ENCODE data around the gene NAV3. TPM values are rescaled to one million over a fixed set of nuclear protein-coding genes. Genes with fewer than 3 reads are reported as not detected.

NAV3 gene
- total RNA-seq, 1 donor: under 0.01 TPM

DNA sequence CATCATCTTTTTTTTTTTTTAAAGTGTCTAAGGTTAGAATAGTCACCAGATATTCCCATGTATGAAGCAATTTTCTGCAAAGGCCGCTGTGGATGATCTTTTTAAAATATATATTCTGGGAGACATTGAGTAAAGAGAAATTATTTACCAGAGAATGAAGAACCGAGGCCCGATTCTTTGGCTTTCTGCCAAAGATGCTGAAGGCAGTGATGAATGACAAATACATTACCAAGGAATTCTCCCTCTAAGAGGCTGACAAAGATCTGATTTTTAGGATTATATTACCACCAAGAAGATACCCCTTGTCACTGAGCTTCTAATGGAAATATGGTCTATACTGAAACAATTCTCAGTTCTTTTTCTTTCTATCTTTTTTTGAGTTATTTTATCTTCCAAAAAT is 336.8 kb downstream of the NAV3 start:
- Histone ChIP-seq H3K9me3 (ENCODE audit: low read depth, low read length) (no peaks in the 10 kb centered on the region), H3K4me1 (ENCODE audit: insufficient read depth, low read length) (no peaks in the 10 kb centered on the region), H3K4me3 (ENCODE audit: low read length) (no peak overlapping the region), H3K27me3 (ENCODE audit: insufficient read depth, low read length) (no peaks in the 10 kb centered on the region)

DNA sequence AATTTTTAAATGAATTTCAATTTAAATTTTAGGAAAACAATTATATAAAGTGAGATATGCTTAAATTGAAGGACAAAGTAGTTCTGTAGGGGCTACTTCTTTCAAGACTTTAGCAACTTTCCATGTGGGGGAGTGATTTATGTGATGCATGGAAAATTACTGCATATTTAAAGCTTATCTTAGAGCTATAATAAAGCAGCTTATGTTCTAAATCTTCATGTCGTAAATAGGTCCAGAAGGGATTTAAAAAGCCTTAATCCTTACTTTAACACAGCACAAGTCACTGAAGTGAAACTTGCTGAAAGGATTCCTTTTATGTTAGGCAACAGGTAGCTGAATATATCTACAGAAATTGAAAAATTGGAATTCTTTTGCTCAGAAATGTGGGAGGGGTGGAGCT is 340.4 kb downstream of the NAV3 start:
- no peaks in the 10 kb centered on the region for H3K4me1 ChIP-seq (ENCODE audit: insufficient read depth, low read length)
- H3K27me3 ChIP-seq (ENCODE audit: insufficient read depth, low read length): no peaks in the 10 kb centered on the region
- no peak overlapping the region for H3K4me3 ChIP-seq (ENCODE audit: low read length)
- H3K9me3 ChIP-seq (ENCODE audit: low read depth, low read length): no peaks in the 10 kb centered on the region

DNA sequence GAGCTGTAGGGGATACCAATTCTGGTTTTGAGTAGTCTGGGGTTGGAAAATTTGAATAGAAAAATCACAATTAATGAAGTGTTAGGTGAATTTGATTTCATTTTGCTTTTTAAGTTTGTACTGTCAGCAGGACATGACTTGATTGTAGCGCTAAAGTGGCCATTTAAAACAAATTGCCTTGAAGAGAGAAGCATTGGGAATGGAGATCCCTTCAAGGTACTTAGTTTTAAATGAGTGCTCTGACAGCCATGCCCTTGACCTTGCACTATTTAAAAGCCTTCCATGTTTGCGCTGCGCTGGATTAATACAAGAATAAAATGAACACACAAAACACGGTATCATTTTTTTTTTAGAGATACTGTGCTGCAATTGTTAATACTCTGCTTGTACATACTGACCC is 345.9 kb downstream of the NAV3 start:
- Histone ChIP-seq H3K4me1 (ENCODE audit: insufficient read depth, low read length) (no peaks in the 10 kb centered on the region), H3K9me3 (ENCODE audit: low read depth, low read length) (no peaks in the 10 kb centered on the region), H3K27me3 (ENCODE audit: insufficient read depth, low read length) (no peaks in the 10 kb centered on the region), H3K4me3 (ENCODE audit: low read length) (no peak overlapping the region)

DNA sequence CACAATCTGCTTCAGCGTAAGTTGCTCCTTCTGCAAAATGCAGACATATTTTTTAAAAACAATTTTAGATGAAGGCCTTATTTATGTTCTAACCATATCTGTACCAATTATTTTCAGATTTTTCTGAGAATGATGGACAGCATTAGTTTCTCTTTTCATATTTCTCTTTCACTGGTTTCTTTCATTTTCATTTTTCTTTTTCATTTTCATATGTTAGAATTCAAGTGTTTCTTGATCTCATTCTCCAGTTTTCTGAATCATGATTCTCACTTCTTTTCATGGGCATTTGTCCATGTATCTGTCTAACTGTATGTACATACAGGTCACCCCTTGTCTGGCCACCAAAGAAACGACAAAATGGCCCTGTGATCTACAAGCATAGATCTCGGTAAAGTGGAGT is 346.6 kb downstream of the NAV3 start:
- Histone ChIP-seq H3K9me3 (ENCODE audit: low read depth, low read length) (no peaks in the 10 kb centered on the region), H3K4me3 (ENCODE audit: low read length) (no peak overlapping the region), H3K4me1 (ENCODE audit: insufficient read depth, low read length) (no peaks in the 10 kb centered on the region), H3K27me3 (ENCODE audit: insufficient read depth, low read length) (no peaks in the 10 kb centered on the region)

DNA sequence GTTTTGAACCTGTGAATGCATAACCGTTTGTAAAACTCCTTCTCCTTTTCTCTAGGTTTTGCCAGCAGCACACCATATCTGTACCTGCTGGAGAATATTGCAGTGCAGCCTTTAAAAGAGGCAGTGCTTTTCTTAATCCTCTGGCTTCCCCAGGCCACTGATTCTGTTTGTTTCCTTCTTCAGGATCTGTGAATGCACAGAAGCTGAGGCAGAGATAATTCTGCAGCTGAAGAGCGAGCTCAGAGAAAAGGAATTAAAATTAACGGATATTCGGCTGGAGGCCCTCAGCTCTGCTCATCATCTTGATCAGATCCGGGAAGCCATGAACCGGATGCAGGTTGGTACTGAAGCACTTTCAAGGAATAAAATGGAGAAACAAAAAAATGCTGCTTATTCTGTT is 348.7 kb downstream of the NAV3 start:
- Histone ChIP-seq H3K4me3 (ENCODE audit: low read length) (no peak overlapping the region), H3K4me1 (ENCODE audit: insufficient read depth, low read length) (no peaks in the 10 kb centered on the region), H3K27me3 (ENCODE audit: insufficient read depth, low read length) (no peaks in the 10 kb centered on the region)

DNA sequence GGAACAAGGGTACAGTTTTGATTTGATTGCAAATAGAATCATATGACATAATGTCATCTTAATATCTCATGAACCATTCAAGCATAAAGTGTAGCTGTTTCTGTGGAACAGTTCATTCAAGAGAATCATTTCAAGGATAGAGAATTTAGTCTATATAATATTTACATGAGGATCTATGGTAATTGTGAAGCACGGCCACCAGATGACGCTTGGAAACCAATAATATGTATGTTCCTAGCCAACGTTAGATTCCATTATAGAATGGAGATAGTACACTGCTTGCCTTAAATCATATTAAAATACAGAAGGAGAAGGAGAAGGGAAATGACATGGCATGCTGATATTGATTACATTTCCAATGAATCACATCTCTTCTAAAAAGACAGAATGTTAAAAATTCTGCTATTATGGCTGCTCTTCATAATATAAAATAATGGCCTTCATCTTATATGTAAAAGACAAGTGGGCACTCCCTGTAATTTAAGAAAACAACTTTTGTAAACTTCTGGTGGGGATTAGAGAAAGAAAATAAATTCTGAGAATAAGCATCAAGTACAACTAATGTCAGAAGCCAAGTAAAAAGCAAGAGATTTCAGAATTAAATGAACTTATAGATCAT is 351.0 kb downstream of the NAV3 start:
- Histone ChIP-seq H3K9me3 (ENCODE audit: low read depth, low read length) (no peaks in the 10 kb centered on the region), H3K4me1 (ENCODE audit: insufficient read depth, low read length) (no peaks in the 10 kb centered on the region), H3K27me3 (ENCODE audit: insufficient read depth, low read length) (no peaks in the 10 kb centered on the region), H3K4me3 (ENCODE audit: low read length) (no peak overlapping the region)

More for the DNA sequence above, 348.7 kb downstream of the NAV3 start:
- no peaks in the 10 kb centered on the region for H3K9me3 ChIP-seq (ENCODE audit: low read depth, low read length)

DNA sequence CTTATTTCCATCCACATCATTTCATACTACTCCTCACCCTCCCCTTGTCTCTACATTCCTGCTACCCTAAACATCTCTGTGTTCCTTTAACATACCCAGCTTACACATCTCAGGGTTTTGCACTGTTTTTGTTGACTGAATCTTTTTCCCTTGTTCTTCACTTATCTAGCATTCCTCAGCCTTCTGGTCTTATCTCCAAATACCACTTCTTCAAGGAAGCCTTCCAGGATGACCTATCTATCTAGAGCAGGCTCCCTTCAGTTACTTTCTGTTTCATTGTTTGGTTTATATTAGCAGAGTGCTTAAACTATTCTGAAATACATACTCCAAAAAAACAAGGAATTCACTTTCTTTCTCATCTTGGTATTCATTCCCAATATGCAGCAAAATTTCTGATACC is 353.1 kb downstream of the NAV3 start:
- Histone ChIP-seq H3K4me3 (ENCODE audit: low read length) (no peak overlapping the region), H3K9me3 (ENCODE audit: low read depth, low read length) (no peaks in the 10 kb centered on the region), H3K4me1 (ENCODE audit: insufficient read depth, low read length) (no peaks in the 10 kb centered on the region), H3K27me3 (ENCODE audit: insufficient read depth, low read length) (no peaks in the 10 kb centered on the region)

DNA sequence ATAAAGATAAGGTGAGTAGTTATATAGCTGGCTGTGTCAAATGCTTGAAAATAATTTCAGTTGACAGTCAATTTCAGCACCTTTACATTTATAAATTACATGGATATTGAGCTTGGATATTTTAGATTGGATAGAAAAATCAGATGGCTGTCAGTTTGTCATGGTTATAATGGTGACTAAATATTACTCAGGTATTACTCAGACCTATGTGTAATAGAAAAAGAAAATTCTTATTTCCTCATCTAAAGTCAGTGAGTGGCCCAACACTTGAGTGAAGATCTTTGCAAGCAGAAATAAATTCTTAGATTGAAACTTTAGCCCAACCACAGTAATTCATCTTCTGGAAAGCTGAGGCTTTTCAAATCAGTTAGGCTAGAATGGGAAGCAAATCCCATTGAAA is 354.4 kb downstream of the NAV3 start:
- Histone ChIP-seq H3K4me1 (ENCODE audit: insufficient read depth, low read length) (no peaks in the 10 kb centered on the region), H3K9me3 (ENCODE audit: low read depth, low read length) (no peaks in the 10 kb centered on the region), H3K27me3 (ENCODE audit: insufficient read depth, low read length) (no peaks in the 10 kb centered on the region), H3K4me3 (ENCODE audit: low read length) (no peak overlapping the region)

DNA sequence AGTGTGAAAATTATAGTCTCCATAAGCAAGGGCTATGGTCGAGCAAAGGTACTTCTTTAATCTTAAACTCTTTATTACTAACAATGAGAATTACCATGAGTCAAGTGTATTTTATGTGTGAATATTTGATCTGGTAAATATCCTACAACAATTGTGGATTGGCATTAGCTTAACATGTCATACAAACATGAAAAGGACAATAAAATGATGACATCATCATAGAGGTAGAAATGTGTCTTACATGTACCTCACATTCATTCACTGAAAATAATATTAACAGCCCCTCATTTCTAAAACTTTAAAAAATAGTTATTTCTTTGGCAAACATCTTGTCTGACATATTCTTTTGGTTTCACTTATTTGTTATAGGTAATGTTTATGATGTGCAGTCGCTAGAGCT is 355.0 kb downstream of the NAV3 start:
- Histone ChIP-seq H3K4me3 (ENCODE audit: low read length) (no peak overlapping the region), H3K9me3 (ENCODE audit: low read depth, low read length) (no peaks in the 10 kb centered on the region), H3K4me1 (ENCODE audit: insufficient read depth, low read length) (no peaks in the 10 kb centered on the region), H3K27me3 (ENCODE audit: insufficient read depth, low read length) (no peaks in the 10 kb centered on the region)

DNA sequence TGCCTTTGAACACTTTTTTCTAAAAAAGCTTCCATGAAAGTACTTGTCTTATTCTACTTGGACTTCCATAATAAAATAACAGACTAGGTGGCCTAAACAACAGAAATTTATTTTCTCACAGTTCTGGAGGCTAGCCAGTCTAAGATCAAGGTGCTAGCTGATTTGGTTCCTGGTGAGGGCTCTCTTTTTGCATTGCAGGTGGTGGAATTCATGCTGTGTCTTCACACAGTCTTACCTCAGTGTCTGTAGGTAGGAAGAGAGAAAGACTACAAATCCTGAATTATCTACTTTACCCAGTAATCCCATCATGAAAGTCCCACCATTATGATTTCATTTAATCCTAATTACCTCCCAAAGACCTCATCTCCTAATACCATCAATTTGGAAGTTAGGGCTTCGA is 356.0 kb downstream of the NAV3 start:
- Histone ChIP-seq H3K27me3 (ENCODE audit: insufficient read depth, low read length) (no peaks in the 10 kb centered on the region), H3K4me1 (ENCODE audit: insufficient read depth, low read length) (no peaks in the 10 kb centered on the region), H3K4me3 (ENCODE audit: low read length) (no peak overlapping the region), H3K9me3 (ENCODE audit: low read depth, low read length) (no peaks in the 10 kb centered on the region)

DNA sequence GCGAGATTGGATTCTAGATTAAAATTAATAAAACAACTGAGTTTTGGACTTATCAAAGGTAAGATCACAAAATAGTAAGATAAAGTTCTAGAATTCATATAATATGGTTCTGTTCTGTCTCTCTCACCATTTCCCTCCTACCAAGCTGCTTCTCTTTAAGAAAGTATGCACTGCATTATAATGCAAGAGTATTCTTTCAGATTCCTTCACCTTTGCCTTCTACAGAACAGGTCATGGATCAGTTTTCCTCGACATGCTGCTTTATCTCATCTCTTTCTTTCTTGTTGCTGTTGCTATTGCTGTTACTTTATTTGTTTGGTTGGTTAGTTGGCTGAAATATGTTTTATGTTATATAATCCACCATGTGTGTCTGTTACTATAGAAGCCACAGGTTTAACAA is 357.0 kb downstream of the NAV3 start:
- H3K27me3 ChIP-seq (ENCODE audit: insufficient read depth, low read length): no peaks in the 10 kb centered on the region
- H3K4me3 ChIP-seq (ENCODE audit: low read length): no peak overlapping the region
- H3K9me3 ChIP-seq (ENCODE audit: low read depth, low read length): no peaks in the 10 kb centered on the region
- no peaks in the 10 kb centered on the region for H3K4me1 ChIP-seq (ENCODE audit: insufficient read depth, low read length)

DNA sequence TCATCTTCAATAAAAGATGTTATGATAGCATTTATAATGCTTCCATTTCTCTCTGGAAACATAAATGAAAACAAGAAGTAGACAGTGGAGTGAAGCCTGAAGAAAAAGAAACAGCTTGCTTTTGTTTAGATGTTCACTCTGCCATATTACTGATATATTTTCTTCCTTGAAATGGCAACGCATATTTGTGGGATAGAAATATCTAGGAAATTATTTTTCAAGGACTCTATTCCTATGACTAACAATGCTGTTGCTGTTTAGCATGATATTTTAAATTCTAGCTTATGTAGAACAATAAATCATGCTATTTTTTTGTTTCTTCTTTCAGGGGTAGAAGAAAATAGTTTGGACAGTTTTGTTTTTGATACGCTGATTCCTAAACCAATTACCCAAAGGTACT is 359.0 kb downstream of the NAV3 start:
- no peaks in the 10 kb centered on the region for H3K9me3 ChIP-seq (ENCODE audit: low read depth, low read length)
- no peak overlapping the region for H3K4me3 ChIP-seq (ENCODE audit: low read length)
- no peaks in the 10 kb centered on the region for H3K4me1 ChIP-seq (ENCODE audit: insufficient read depth, low read length)
- no peaks in the 10 kb centered on the region for H3K27me3 ChIP-seq (ENCODE audit: insufficient read depth, low read length)

DNA sequence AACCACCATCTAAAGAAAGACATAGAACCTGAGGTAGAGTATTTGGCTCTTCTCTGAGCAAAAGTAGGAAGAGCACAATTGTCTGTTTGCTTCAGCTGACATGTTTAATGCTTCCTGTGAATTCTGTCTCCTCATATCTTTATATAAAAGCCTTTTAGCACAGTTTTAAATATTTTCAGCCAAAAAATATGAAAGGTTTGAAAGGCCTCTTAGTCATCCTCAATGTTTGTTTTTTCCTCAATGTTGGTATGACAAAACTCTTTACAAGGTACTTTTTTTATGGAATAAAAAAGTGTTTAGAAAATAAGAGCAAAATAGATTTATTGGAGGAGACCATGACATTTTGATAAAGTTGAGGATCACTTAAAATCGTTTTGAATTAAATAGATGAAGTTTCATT is 360.9 kb downstream of the NAV3 start:
- Histone ChIP-seq H3K9me3 (ENCODE audit: low read depth, low read length) (no peaks in the 10 kb centered on the region), H3K4me1 (ENCODE audit: insufficient read depth, low read length) (no peaks in the 10 kb centered on the region), H3K27me3 (ENCODE audit: insufficient read depth, low read length) (no peaks in the 10 kb centered on the region), H3K4me3 (ENCODE audit: low read length) (no peak overlapping the region)

DNA sequence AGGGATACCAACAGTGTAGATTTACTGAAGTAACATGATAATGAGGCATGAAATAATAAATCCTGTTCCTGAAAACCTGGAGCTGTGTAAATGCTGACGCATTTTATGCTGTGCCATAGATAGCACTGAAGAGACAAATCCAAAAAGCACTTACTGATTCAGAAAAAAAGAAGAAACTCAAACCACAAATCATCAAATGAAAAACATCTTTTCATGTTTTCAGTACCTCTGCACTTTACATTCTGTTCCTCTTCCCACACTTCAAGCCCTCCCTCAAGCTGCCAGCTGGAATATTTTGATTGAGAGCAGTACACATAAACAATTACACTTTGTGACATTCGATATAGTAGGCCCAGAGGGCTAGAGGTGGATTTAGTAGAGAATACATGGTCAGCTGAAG is 362.3 kb downstream of the NAV3 start:
- Histone ChIP-seq H3K4me1 (ENCODE audit: insufficient read depth, low read length) (no peaks in the 10 kb centered on the region), H3K4me3 (ENCODE audit: low read length) (no peak overlapping the region), H3K27me3 (ENCODE audit: insufficient read depth, low read length) (no peaks in the 10 kb centered on the region), H3K9me3 (ENCODE audit: low read depth, low read length) (no peaks in the 10 kb centered on the region)

DNA sequence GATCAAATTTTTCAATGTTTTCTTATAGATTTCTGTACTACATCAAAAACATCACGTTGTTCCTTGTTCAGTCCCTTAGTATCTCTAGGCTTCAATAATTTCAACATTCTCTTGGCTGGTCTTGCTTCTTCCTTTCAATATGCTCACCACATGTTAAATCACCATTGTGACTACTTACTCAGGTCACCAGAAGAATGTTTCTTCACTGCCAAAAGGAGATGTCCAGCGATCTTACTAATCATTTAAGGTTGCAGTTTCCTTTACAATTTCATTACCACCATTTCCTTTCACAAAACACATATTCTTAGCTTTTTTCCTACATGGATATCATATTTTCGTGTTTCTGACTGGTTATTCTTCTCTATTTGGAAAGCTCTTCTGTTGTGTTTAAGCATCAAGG is 363.8 kb downstream of the NAV3 start:
- Histone ChIP-seq H3K27me3 (ENCODE audit: insufficient read depth, low read length) (no peaks in the 10 kb centered on the region), H3K4me3 (ENCODE audit: low read length) (no peak overlapping the region), H3K4me1 (ENCODE audit: insufficient read depth, low read length) (no peaks in the 10 kb centered on the region), H3K9me3 (ENCODE audit: low read depth, low read length) (no peaks in the 10 kb centered on the region)

DNA sequence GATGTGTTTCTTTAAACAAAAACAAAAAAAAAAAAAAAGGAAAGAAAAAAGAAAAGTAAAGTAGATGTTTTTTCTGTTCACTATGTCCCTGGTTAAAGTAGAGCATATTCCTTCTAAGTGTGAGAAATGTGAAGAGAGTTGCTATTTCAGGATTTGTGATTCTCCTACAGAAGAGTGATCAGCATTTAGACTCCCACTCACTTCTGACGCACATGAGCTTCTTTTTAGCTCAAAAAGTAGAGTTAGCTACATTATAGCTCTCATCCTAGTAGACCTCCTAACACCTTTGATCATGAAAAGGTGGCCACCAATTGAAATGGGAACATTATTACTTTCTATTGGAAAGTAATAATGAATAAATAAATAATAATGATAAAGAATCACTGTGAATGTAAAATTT is 368.2 kb downstream of the NAV3 start:
- no peaks in the 10 kb centered on the region for H3K27me3 ChIP-seq (ENCODE audit: insufficient read depth, low read length)
- H3K4me3 ChIP-seq (ENCODE audit: low read length): no peak overlapping the region
- no peaks in the 10 kb centered on the region for H3K9me3 ChIP-seq (ENCODE audit: low read depth, low read length)
- H3K4me1 ChIP-seq (ENCODE audit: insufficient read depth, low read length): no peaks in the 10 kb centered on the region

DNA sequence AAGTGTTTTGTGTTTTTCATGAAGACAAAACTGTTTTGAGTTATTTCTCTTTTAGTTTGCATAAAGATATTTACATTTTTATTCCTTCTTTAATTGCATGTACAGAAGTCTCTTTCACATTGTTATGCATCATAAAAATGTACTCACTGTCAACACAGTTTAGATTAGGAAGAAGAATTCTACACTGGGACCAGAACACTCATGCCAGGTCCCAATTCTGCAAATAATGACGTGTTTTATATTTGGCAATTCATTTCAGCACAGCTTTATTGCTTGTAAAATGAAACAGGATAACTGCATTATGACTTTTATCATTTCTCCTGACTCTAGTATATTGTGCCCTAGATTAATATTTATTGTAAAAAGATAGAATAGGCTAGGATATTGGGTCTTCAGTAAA is 369.2 kb downstream of the NAV3 start:
- no peak overlapping the region for H3K4me3 ChIP-seq (ENCODE audit: low read length)
- no peaks in the 10 kb centered on the region for H3K4me1 ChIP-seq (ENCODE audit: insufficient read depth, low read length)
- H3K9me3 ChIP-seq (ENCODE audit: low read depth, low read length): no peaks in the 10 kb centered on the region
- H3K27me3 ChIP-seq (ENCODE audit: insufficient read depth, low read length): no peaks in the 10 kb centered on the region

All from mononuclear cell (primary cell).